Middle frontal gyrus (tissue), 1 donor: ENCODE data around the gene TK2.

Source experiments
- DNase-seq: peaks from one replicate; pipeline ENCODE4 v3.0.0-alpha.2; 2015; ENCODE audit warnings: low spot score; ENCODE audit errors: extremely low spot score

Gene TK2

GRCh38 chr16:66484453-66485213, 65.3 kb downstream of the TK2 start:
- DNase-seq = no peak

DNA sequence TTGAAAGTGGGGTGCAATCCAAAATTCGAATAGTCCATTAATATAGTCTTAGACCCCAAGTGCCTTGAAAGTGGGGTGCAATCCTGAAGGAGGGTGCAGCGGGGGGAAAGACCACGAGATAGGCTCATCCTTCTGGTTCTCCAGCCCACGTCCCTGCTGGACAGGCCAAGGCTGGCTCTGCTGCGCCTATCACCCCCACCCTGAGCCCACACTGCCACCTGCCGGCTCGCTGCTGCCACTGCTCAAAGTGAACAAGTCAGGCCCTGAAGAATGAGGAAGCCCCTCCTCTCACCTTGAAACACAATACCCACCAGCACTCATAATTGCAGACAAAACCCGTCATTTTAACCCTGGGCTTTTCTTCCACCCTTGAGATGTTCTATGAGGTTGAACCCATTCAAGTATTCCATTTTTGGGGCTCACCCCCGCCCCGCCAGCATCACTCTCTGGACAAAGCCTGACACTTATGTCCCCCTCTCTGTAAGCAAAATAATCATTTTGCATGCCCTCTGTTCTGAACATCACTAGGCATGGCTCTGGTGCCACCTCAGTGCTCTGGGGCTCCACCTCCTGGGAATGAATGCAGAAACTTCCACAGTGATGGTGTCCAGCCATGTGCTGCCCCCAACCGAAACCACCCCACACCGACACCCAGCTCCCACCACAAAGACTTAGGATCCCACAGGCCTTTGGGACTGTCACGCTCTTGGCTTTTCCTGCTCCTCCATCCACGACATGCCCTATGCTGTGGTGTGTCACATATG, 66.1 kb downstream of the TK2 start:
- peak; percentile 39 for DNase-seq

GRCh38 chr16:66481943-66482390, 68.0 kb downstream of the TK2 start:
- DNase-seq = no peak

DNA sequence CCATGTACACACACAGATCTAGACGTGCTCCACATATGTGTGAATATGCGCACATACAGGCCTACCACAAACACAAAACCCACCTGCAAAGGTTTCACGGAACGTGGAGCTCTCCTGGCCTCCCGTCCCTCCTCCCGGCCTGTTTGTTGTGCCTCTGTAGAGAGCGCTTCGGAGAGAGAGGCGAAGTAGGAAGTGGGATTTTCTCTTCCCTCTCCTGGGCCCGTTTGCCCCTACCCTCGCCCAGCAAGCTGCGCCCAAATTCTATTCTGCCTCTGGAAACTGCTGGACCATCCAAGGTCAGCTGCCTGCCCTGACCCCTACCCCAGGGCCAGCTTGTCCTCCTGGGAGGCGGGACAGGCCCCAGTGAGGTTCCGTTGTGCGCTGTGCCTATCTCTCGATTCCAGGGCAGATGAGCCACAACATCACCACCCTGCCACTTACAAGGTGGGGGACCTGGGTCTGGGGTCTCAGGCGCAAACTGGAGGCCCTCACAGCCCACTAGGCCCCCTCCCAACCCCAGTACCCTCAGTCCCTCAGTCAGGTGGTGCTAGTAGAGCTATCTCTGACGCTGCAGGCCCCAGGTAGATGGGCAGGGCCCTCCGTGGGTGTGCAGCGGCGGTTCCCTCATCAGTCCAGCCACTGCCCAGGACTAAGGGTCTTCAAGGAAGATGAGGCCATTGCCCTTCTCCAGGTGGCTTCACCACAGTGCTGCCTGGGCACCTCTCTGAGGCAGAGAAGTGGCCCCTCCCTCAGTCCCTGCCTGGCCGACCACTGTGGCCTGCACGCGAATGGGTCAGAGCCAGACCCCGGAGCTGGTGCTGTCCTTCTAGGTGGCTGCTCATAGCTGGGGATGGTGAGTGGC, 68.6 kb downstream of the TK2 start:
- no peak for DNase-seq

GRCh38 chr16:66480265-66481080, 69.4 kb downstream of the TK2 start:
- no peak for DNase-seq

DNA sequence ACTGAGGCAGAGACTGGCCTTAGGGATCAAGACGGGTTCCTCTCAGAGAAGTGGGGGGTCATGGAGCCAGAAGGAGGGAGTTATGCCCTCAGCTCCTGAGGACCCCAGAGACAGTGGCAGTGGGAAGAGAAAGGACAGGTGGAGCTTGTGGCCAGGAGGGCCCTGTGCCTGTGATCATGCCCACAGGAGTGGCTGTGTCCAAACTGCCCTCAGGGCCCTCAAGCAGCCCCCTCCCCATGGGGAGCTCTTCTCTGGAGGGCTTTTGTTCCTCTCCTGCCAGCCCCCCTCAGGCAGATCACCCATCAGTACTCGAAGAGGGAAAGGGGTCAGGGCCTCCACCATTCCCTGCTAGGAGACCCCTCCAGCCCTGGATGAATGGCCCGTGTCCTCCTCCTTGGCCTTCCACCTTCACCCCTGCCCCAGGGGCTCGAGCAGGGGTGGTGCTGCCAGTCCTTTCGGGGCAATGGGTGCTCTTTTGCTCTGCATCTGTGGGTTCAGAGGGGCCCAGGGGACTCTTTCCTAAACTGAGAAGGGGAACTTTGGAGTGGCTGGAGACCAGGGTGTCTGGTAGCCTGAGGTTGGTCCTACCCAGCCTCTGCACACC, 70.2 kb downstream of the TK2 start:
- DNase-seq = no peak

DNA sequence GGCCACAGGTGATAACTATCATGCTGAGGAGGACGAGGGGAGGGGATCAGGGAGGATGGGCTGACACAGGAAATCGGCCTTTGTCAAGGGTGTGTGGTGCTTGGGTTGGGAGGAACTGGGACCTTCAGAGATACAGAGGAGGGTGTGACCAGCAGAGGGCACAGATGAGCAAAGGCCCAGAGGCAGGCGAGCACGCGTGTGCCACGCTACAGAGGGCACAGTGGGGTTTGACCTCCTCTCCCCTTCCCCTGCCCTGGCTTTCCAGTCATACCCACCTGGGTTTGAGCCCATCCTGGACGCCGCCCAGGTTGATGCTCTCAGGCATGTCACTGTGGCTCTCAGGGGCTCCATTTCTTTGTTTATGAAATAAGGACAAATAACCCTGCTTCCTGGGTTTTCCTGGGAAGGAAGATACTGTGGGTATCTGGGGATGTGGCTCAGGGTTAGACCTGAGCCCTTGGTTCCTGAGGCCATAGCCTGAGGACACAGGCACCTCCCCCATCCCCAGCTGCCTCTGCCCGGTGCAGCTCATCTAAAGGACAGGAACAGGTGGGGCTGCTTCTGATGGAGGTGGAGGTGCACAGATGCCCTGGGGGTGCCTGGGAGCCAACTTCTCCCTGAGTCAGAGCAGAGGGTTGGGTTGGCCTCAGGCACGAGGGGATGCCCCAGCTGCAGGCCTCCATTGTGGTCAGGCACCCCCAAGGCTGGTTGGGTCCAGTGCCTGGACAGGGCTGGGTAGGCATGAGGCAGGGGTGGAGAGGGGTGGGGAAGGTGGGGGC, 71.0 kb downstream of the TK2 start:
- DNase-seq = no peak

- no peak for DNase-seq
These were observed 72.8 kb downstream of the TK2 start for GRCh38 chr16:66477028-66477515.

DNA sequence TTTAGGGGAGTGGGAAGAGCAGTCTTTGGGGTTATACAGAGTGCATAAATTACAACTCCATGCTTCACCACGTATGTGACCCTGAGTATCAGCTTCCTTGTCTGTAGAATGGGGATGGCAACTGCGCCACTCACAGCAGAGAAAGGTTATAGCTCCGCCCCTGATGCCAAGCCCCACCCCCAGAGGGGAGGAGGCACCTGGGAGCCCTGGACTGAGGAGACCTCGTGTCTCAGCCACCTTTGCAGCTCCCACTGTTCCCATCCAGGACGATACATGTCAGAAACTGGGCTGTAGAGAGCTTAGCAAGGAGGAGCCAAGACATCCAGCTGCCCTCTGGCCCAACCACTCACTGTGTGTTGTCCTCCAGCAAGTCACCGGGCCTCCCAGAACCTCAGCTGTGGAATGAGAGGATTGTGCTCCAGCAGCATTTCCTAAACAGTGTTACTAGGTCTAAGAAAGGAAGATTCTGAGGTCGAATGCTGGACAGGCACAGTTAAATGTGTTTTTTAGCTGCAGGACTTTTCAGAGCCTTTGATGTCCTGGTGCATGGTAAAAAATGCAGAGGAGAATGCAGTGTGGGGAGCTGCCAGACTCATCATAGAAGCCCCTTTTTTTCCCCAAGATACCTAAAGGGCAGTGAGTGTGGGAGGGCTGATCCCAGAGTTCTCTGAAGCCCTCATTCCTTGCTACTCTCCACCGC, 73.4 kb downstream of the TK2 start:
- no peak for DNase-seq

DNA sequence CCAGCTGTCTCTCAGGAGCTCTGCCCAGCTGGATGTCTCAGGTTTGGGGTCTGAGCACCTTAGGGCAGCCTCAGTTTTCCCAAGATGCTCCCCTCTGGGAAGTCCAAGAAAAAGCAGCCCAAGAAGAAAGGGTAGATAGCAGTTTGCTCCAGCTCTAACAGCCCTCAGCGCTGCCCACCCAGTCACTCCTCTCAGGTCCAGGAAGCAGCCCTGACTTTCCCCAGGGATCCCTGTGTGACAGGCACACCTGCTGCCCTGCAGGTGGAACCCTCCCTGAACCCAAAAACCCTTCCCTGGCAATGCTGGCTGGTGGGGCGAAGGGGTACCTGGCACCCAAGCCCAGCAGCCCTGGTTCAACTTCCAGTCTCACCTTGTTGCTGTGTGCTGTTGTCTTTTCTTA, 74.7 kb downstream of the TK2 start:
- DNase-seq = no peak

- DNase-seq = no peak
These were observed 75.1 kb downstream of the TK2 start for GRCh38 chr16:66474750-66475199.

- DNase-seq = no peak
These were observed 76.0 kb downstream of the TK2 start for GRCh38 chr16:66473654-66474519.

DNA sequence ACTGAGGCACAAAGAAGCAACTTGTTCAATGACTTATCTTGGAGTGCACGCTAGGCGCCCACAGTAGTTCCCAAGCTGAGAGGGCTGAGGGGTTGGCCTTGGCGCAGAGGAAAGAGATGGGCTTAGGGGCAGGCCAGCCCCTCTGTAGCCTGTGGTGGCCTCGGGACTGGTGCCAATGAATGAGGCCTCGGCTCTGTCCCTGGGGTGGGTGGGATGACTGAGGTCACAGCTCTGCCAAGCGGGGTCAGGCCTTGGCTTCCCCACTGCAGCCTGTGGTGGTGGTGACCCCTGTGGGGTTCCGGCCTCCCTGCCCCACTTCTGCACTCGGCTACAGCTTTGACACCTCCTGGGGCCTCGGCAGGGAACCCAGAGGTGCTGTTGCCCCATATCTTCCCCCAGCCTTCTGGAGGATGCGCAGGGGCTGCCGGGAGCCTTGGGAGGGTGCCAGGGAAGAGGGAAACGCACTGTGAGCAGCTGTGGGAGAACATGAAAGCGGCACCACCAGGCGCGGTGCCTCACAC, 76.8 kb downstream of the TK2 start:
- no peak for DNase-seq

DNA sequence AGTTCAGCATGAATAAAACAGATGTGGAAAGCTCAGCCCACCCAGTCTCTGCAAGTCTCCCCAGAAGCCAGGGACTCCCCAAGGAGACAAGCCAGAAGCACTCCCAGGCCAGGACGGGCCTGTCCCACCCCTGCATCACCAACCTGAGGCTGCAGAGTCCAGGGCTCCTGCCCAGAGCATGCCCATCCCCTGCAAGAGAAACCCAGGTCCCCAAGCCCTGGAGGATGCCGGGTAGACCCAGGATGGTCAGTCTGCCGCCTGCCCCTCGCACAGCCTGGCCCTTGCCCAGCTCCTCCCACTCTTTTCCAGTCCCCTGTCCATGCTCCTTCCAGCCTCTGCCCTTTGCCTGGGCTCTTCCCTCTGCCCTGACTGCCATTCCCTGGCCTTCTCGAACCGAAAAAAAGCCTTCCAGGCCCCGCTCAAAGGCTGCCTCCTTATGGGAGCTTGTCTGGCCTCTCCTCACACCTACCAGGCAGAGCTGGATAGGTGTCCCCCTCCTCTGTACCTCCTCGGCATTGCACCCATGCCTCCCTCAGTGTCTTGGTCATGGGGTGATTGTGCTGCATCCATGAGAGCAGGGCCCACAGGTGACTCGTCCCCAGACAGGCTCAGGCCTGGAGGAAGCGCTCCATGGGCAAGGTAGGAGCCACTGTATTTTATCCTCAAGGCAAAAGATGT, 78.1 kb downstream of the TK2 start:
- no peak for DNase-seq

DNA sequence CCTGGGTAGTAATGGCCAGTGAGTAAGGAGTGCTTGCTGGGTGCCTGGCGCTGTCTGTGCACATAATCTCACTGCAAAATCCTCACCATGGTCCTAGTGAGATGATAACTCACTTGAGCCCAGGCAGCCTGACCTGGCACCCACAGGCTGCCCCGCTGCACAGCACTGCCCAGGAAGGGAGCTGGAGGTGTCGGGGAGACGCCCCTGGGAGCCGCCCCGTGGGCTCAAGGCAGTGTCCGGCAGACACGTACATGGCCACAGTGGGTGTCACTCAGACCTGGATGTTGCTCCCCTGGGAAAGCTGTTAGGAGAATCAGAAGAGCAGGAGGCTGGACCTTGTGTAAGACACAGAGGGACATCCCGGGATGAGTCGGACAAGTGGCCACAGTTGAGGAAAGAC, 78.7 kb downstream of the TK2 start:
- no peak for DNase-seq

DNA sequence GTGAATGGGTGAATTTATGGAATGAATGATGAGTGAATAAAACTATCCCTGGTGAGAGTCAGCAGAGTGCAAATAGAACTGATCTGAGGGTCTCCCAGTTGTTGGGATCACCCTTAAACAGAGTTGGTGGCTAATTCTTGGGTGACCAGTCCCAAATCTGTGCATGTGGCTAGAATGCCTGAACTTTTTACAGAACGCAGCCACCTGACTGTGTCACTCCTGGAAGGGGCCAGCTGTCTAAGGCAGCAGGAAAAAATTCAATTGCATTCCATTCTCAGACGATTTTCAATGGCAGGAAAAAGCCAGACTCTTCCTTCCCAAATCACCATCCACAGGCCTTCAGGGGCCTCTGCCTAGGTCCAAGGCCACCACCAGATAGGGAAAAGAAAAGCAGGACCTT, 79.4 kb downstream of the TK2 start:
- DNase-seq = no peak

- no peak for DNase-seq
These were observed 79.9 kb downstream of the TK2 start for GRCh38 chr16:66469947-66470546.
